H9 (cell line): ENCODE measurements around the gene FOXG1. TPM values are rescaled to one million over a fixed set of nuclear protein-coding genes. Genes with fewer than 3 reads are reported as not detected.

ENCODE experiments used
- DNase-seq: peaks from one replicate; pipeline ENCODE4 v3.0.0-alpha.2; 2017
- H2AFZ ChIP-seq: one replicate; pipeline ENCODE4 v1.6.1; 2013; ENCODE audit warnings: mild to moderate bottlenecking, low read length, control low read depth, moderate library complexity
- H2AK5ac ChIP-seq: 2 replicates; pipeline ENCODE4 v1.6.1; 2013; ENCODE audit warnings: low read length, control low read depth, mixed read lengths; ENCODE audit not compliant: insufficient read length
- H2BK120ac ChIP-seq: one replicate; pipeline ENCODE4 v1.6.1; 2013; ENCODE audit warnings: low read depth, mild to moderate bottlenecking, low read length, control low read depth, inconsistent platforms; ENCODE audit not compliant: poor library complexity, severe bottlenecking
- H2BK12ac ChIP-seq: 2 replicates; pipeline ENCODE4 v1.6.1; 2013; ENCODE audit warnings: low read length, control low read depth, mixed read lengths, low read depth; ENCODE audit not compliant: insufficient read length
- H2BK15ac ChIP-seq: 2 replicates; pipeline ENCODE4 v1.6.1; 2013; ENCODE audit warnings: low read depth, low read length, control low read depth
- H2BK20ac ChIP-seq: one replicate; pipeline ENCODE4 v1.6.1; 2013; ENCODE audit warnings: low read depth, mild to moderate bottlenecking, low read length, control low read depth, inconsistent platforms; ENCODE audit not compliant: poor library complexity, severe bottlenecking
- H2BK5ac ChIP-seq: 2 replicates; pipeline ENCODE4 v1.6.1; 2013; ENCODE audit warnings: low read length, control low read depth, mixed read lengths; ENCODE audit not compliant: insufficient read length
- H3K14ac ChIP-seq: 2 replicates; pipeline ENCODE4 v1.6.1; 2013; ENCODE audit warnings: low read length, control low read depth; ENCODE audit not compliant: insufficient read depth
- H3K18ac ChIP-seq: 2 replicates; pipeline ENCODE4 v1.6.1; 2013; ENCODE audit warnings: low read depth, mild to moderate bottlenecking, mixed read lengths, low read length, control low read depth; ENCODE audit not compliant: insufficient read length
- H3K23ac ChIP-seq: 2 replicates; pipeline ENCODE4 v1.6.1; 2013; ENCODE audit warnings: low read length, control low read depth, mixed read lengths, low read depth; ENCODE audit not compliant: insufficient read length
- H3K23me2 ChIP-seq: 2 replicates; pipeline ENCODE4 v1.6.1; 2013; ENCODE audit warnings: low read depth, mild to moderate bottlenecking, mixed read lengths, low read length, control low read depth; ENCODE audit not compliant: insufficient read length, poor library complexity, severe bottlenecking
- H3K27ac ChIP-seq: 2 replicates; pipeline ENCODE4 v1.5.1; 2013; ENCODE audit warnings: low read length, control low read depth, mixed read lengths, low read depth; ENCODE audit not compliant: insufficient read length
- H3K27me3 ChIP-seq: 2 replicates; pipeline ENCODE4 v1.6.1; 2013; ENCODE audit warnings: low read length, control low read depth, inconsistent platforms; ENCODE audit not compliant: insufficient read depth
- H3K4ac ChIP-seq: 2 replicates; pipeline ENCODE4 v1.6.1; 2013; ENCODE audit warnings: low read depth, mild to moderate bottlenecking, control low read depth, inconsistent platforms, low read length, moderate library complexity
- H3K4me1 ChIP-seq: 2 replicates; pipeline ENCODE4 v1.6.1; 2013; ENCODE audit warnings: low read length, control low read depth, inconsistent platforms; ENCODE audit not compliant: insufficient read depth
- H3K4me2 ChIP-seq: 2 replicates; pipeline ENCODE4 v1.6.1; 2013; ENCODE audit warnings: low read length, control low read depth, mixed read lengths; ENCODE audit not compliant: insufficient read length, insufficient read depth
- H3K56ac ChIP-seq: 2 replicates; pipeline ENCODE4 v1.6.1; 2013; ENCODE audit warnings: low read depth, mild to moderate bottlenecking, mixed read lengths, low read length, control low read depth; ENCODE audit not compliant: insufficient read length
- H3K79me1 ChIP-seq: 2 replicates; pipeline ENCODE4 v1.6.1; 2013; ENCODE audit warnings: low read depth, mild to moderate bottlenecking, moderate library complexity, low read length, control low read depth, inconsistent platforms; ENCODE audit not compliant: insufficient read depth, poor library complexity, severe bottlenecking
- H3K79me2 ChIP-seq: 2 replicates; pipeline ENCODE4 v1.6.1; 2013; ENCODE audit warnings: low read length, control low read depth, inconsistent platforms; ENCODE audit not compliant: insufficient read depth
- H3K9ac ChIP-seq: 2 replicates; pipeline ENCODE4 v1.6.1; 2013; ENCODE audit warnings: low read length, control low read depth, mixed read lengths; ENCODE audit not compliant: insufficient read length; ENCODE audit errors: extremely low read depth
- H3K9me3 ChIP-seq: one replicate; pipeline ENCODE4 v1.6.1; 2013; ENCODE audit warnings: low read depth, low read length, inconsistent platforms; ENCODE audit not compliant: control insufficient read depth
- H3T11ph ChIP-seq: one replicate; pipeline ENCODE4 v1.6.1; 2013; ENCODE audit warnings: mild to moderate bottlenecking, low read length, control low read depth, inconsistent platforms
- H4K20me1 ChIP-seq: one replicate; pipeline ENCODE4 v1.6.1; 2013; ENCODE audit not compliant: control insufficient read depth, insufficient read length, insufficient read depth
- H4K5ac ChIP-seq: 2 replicates; pipeline ENCODE4 v1.6.1; 2013; ENCODE audit warnings: low read depth, mild to moderate bottlenecking, mixed read lengths, low read length, control low read depth; ENCODE audit not compliant: insufficient read length
- H4K8ac ChIP-seq: replicated peaks from 2 replicates; pipeline ENCODE4 v1.6.1; 2013; ENCODE audit warnings: low read length, control low read depth, mixed read lengths, low read depth; ENCODE audit not compliant: insufficient read length
- H4K91ac ChIP-seq: 2 replicates; pipeline ENCODE4 v1.6.1; 2013; ENCODE audit warnings: low read depth, mild to moderate bottlenecking, moderate library complexity, mixed read lengths, low read length, control low read depth; ENCODE audit not compliant: insufficient read length
- H3K27ac Mint-ChIP-seq, 3 experiments: 2 replicates in 2 of 3; 3 replicates in 1 of 3; pipeline ENCODE4 v1.8.0; 2020 to 2021; ENCODE audit warnings: mixed read lengths in 3 of 3, mild to moderate bottlenecking in 1 of 3, moderate library complexity in 1 of 3
- H3K27me3 Mint-ChIP-seq: 2 replicates; pipeline ENCODE4 v1.8.0; 2021; ENCODE audit warnings: low read depth, mild to moderate bottlenecking, moderate library complexity, mixed read lengths
- H3K36me3 Mint-ChIP-seq, 3 experiments: 2 replicates in 2 of 3; 3 replicates in 1 of 3; pipeline ENCODE4 v1.8.0; 2020 to 2021; ENCODE audit warnings: low read depth in 3 of 3, mixed read lengths in 3 of 3; ENCODE audit not compliant: insufficient read depth in 1 of 3
- H3K4me1 Mint-ChIP-seq, 2 experiments: 2 replicates each; pipeline ENCODE4 v1.8.0; 2020; ENCODE audit warnings: mixed read lengths in 2 of 2
- H3K4me3 Mint-ChIP-seq, 2 experiments: 2 replicates in 1 of 2; 3 replicates in 1 of 2; pipeline ENCODE4 v1.8.0; 2020 to 2021; ENCODE audit warnings: mild to moderate bottlenecking in 2 of 2, mixed read lengths in 2 of 2, moderate library complexity in 1 of 2
- H3K9me3 Mint-ChIP-seq, 2 experiments: 2 replicates in 1 of 2; 3 replicates in 1 of 2; pipeline ENCODE4 v1.8.0; 2020; ENCODE audit warnings: mild to moderate bottlenecking in 2 of 2, mixed read lengths in 2 of 2, moderate library complexity in 1 of 2
- CTCF ChIP-seq: fragments of 200-600 bp; sonication (generic); conservative IDR thresholded peaks from 3 replicates; pipeline ENCODE4 v1.8.0; 2021; ENCODE audit warnings: antibody characterized with exemption, mild to moderate bottlenecking
- WGBS: extraction: QIAGEN DNeasy Blood & Tissue Kit; methylation state at CpG from one replicate; pipeline ENCODE4 v1.1.7; 2013; ENCODE audit warnings: missing lambda C conversion rate, low lambda C conversion rate, mixed read lengths; ENCODE audit not compliant: insufficient read length; ENCODE audit errors: extremely low coverage; 5-methylcytosine and 5-hydroxymethylcytosine counted together
- total RNA-seq: library from RNA; stranded (reverse); gene quantifications from 2 replicates; pipeline ENCODE4 v1.2.1, GENCODE V29; 2021

Gene FOXG1
- total RNA-seq, 1 experiment from 2014 or later = 0.11 TPM

DNA sequence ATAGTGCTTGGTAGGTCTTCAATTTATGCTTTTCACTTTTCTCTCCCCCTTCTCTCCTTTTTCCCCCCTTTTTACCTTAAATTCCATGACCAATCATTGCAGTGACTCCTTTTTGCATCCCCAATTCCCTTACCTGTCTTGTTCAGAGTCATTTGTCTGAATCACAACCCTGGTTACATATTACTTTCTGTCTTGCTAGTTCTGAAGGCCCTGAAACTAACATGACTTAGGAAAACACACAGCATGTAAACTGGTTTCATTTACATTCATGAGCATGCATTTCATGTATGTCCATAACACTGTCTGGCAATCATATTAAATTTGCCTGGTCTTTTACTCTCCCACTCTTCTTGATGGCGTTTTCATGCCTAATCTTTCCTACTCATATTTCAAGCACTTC lies 20.3 kb upstream of the FOXG1 start:
- H4K5ac ChIP-seq = no peak overlapping the region
- no peak overlapping the region for H3T11ph ChIP-seq
- no peak overlapping the region for H3K18ac ChIP-seq
- no peak overlapping the region for H3K4me3 Mint-ChIP-seq
- H2AFZ ChIP-seq = no peak overlapping the region
- H3K23me2 ChIP-seq = no peaks in the 10 kb centered on the region
- no peak overlapping the region for H3K27ac ChIP-seq
- no peak overlapping the region for H4K8ac ChIP-seq
- H2BK12ac ChIP-seq = no peak overlapping the region
- no CpG with 5 or more reads among the region's 1 CpG for WGBS
- no peaks in the 10 kb centered on the region for H3K36me3 Mint-ChIP-seq
- no peak overlapping the region for H2BK20ac ChIP-seq
- no peak overlapping the region for H3K56ac ChIP-seq
- H2BK120ac ChIP-seq = no peak overlapping the region
- no peak overlapping the region for H2BK15ac ChIP-seq
- no peak overlapping the region for H3K4ac ChIP-seq
- H2AK5ac ChIP-seq = no peak overlapping the region
- no peaks in the 10 kb centered on the region for H3K9me3 ChIP-seq
- H3K9me3 Mint-ChIP-seq = peaks cover 0 to 6% of the 10 kb centered on the region in 2 experiments; a peak in 2 of 5 replicates
- no peak for TF ChIP-seq CTCF
- no peak overlapping the region for H2BK5ac ChIP-seq
- no peak overlapping the region for H3K9ac ChIP-seq
- H3K79me2 ChIP-seq = no peaks in the 10 kb centered on the region
- H4K91ac ChIP-seq = no peak overlapping the region
- no peak overlapping the region for H3K23ac ChIP-seq
- H3K27ac Mint-ChIP-seq = no peak overlapping the region
- H3K4me1 Mint-ChIP-seq = no peaks in the 10 kb centered on the region
- H3K79me1 ChIP-seq = no peaks in the 10 kb centered on the region
- no peak for DNase-seq
- H3K27me3 Mint-ChIP-seq = peaks cover 1% of the 10 kb centered on the region
- H3K27me3 ChIP-seq = no peaks in the 10 kb centered on the region
- no peak overlapping the region for H3K4me2 ChIP-seq
- no peaks in the 10 kb centered on the region for H4K20me1 ChIP-seq
- H3K4me1 ChIP-seq = no peaks in the 10 kb centered on the region
- no peak overlapping the region for H3K14ac ChIP-seq
